NCI-H1436 treated with DMSO at 0.1 percent for 48 hours (cell line): ENCODE results near the gene GLTP.
"Not testable (repeated sequence)": the region's sequence is repeated elsewhere in the genome, so short reads cannot be mapped to it uniquely, and the experiment has no call there.

ENCODE experiments used
- DNase-seq: peaks from one replicate; lab custom pipeline; 2025; lab: John Stamatoyannopoulos, UW

The GLTP gene

GRCh38 chr12:109877504-109878246 is 2.7 kb downstream of the GLTP start:
- DNase-seq = no peak

- no peak for DNase-seq
Observed at GRCh38 chr12:109876406-109876805, 3.9 kb downstream of the GLTP start.

GRCh38 chr12:109875572-109876131 is 4.7 kb downstream of the GLTP start:
- no peak for DNase-seq

GRCh38 chr12:109873653-109874052 is 6.7 kb downstream of the GLTP start:
- DNase-seq = no peak

- DNase-seq = no peak
Observed at GRCh38 chr12:109871668-109872314, 8.6 kb downstream of the GLTP start.

- no peak for DNase-seq
Observed at GRCh38 chr12:109870648-109871047, 9.7 kb downstream of the GLTP start.

- no peak for DNase-seq
Observed at GRCh38 chr12:109868182-109869051, 11.9 kb downstream of the GLTP start.

- no peak for DNase-seq
Observed at GRCh38 chr12:109864916-109865315, 15.4 kb downstream of the GLTP start.

- DNase-seq = no peak
Observed at GRCh38 chr12:109863847-109864712, 16.3 kb downstream of the GLTP start.

- DNase-seq = not testable (repeated sequence)
Observed at GRCh38 chr12:109862491-109862890, 17.9 kb downstream of the GLTP start.

- no peak for DNase-seq
Observed at GRCh38 chr12:109861689-109862314, 18.5 kb downstream of the GLTP start.

- no peak for DNase-seq
Observed at GRCh38 chr12:109860977-109861376, 19.4 kb downstream of the GLTP start.

- no peak for DNase-seq
Observed at GRCh38 chr12:109858764-109859163, 21.6 kb downstream of the GLTP start.

- no peak for DNase-seq
Observed at GRCh38 chr12:109857715-109858114, 22.6 kb downstream of the GLTP start.

GRCh38 chr12:109855377-109855776 is 25.0 kb downstream of the GLTP start:
- DNase-seq = no peak

GRCh38 chr12:109850518-109850917 is 29.8 kb downstream of the GLTP start:
- not testable (repeated sequence) for DNase-seq

GRCh38 chr12:109847142-109847735 is 33.1 kb downstream of the GLTP start:
- DNase-seq = no peak

GRCh38 chr12:109845824-109846205 is 34.5 kb downstream of the GLTP start:
- DNase-seq = no peak

GRCh38 chr12:109844983-109845823 is 35.1 kb downstream of the GLTP start:
- DNase-seq = peak; percentile 22

GRCh38 chr12:109844091-109844490 is 36.2 kb downstream of the GLTP start:
- DNase-seq = no peak
